CD4-positive, alpha-beta T cell treated with Interferon alpha-2 for 1 hour (primary cell): Measurements from ENCODE around the gene ZNF280C.

Experiments
- DNase-seq, 2 donors: peaks; one replicate each; pipeline ENCODE4 v3.0.0-alpha.2; 2020 to 2022

Gene ZNF280C

GRCh38 chrX:130174045-130174704 lies 94.5 kb downstream of the ZNF280C start:
- no peak for DNase-seq

GRCh38 chrX:130173190-130173895 lies 95.4 kb downstream of the ZNF280C start:
- DNase-seq: peak; percentile 25 to 29

- DNase-seq: no peak
Observed at GRCh38 chrX:130172127-130172845, 96.4 kb downstream of the ZNF280C start.

GRCh38 chrX:130171446-130172126 lies 97.1 kb downstream of the ZNF280C start, which contains the start of gene RAB33A:
RAB33A (plus strand) TSS chrX:130171962; CDS start chrX:130172063, 101 bp downstream.
- peak; percentile 39 to 58 for DNase-seq

- peak; percentile 67 to 74 for DNase-seq
Observed at GRCh38 chrX:130170752-130171445, 97.8 kb downstream of the ZNF280C start.

- DNase-seq: no peak
Observed at GRCh38 chrX:130167040-130167439, 101.7 kb downstream of the ZNF280C start.

- DNase-seq: no peak
Observed at GRCh38 chrX:130166503-130166777, 102.3 kb downstream of the ZNF280C start.

GRCh38 chrX:130165703-130166502 lies 102.8 kb downstream of the ZNF280C start, which contains the start of gene AIFM1:
AIFM1 (minus strand) TSS chrX:130165841; CDS start chrX:130165656, 185 bp downstream.
- peak; percentile 90 to 92 for DNase-seq

- no peak for DNase-seq
Observed at GRCh38 chrX:130165181-130165702, 103.5 kb downstream of the ZNF280C start.

- no peak for DNase-seq
Observed at GRCh38 chrX:130163398-130163797, 105.3 kb downstream of the ZNF280C start.

GRCh38 chrX:130162094-130162735 lies 106.5 kb downstream of the ZNF280C start:
- no peak for DNase-seq

- DNase-seq: no peak
Observed at GRCh38 chrX:130159776-130160175, 108.9 kb downstream of the ZNF280C start.

GRCh38 chrX:130158311-130158710 lies 110.4 kb downstream of the ZNF280C start:
- DNase-seq: no peak

- no peak for DNase-seq
Observed at GRCh38 chrX:130155564-130155963, 113.1 kb downstream of the ZNF280C start.
